HepG2 (cell line): ENCODE results near the gene JMJD8. TPM values are rescaled to one million over a fixed set of nuclear protein-coding genes. Genes with fewer than 3 reads are reported as not detected.

ENCODE experiments used
- AGO2 ChIP-seq: fragments of 200-400 bp; formaldehyde crosslinking; optimal IDR thresholded peaks from 2 replicates; pipeline ENCODE3; 2017; ENCODE audit warnings: mild to moderate bottlenecking, low read depth, low read length, moderate library complexity
- CAMTA2 ChIP-seq: sonication (generic); formaldehyde crosslinking; IDR thresholded peaks from 2 replicates; pipeline ENCODE4 v1.4.0; 2020; ENCODE audit warnings: mild to moderate bottlenecking, missing genetic modification reagents, borderline replicate concordance
- CC2D1A ChIP-seq: sonication (generic); formaldehyde crosslinking; IDR thresholded peaks from 2 replicates; pipeline ENCODE4 v1.8.1; 2023; ENCODE audit warnings: mild to moderate bottlenecking, missing genetic modification reagents
- EED ChIP-seq: sonication (generic); formaldehyde crosslinking; IDR thresholded peaks from 2 replicates; pipeline ENCODE4 v1.5.0; 2020; ENCODE audit warnings: mild to moderate bottlenecking, missing genetic modification reagents
- HNRNPK ChIP-seq: fragments of 200-400 bp; formaldehyde crosslinking; IDR thresholded peaks from 2 replicates; pipeline ENCODE4 v1.6.1; 2018; ENCODE audit warnings: low read length, low read depth, moderate library complexity, mild to moderate bottlenecking; ENCODE audit not compliant: poor library complexity, severe bottlenecking
- IRF2 ChIP-seq: IDR thresholded peaks from 2 replicates; pipeline ENCODE4 v1.6.1; 2018; ENCODE audit warnings: missing genetic modification reagents, missing compliant biosample characterization
- KMT2A ChIP-seq: sonication (generic); formaldehyde crosslinking; IDR thresholded peaks from 2 replicates; pipeline ENCODE4 v1.4.0; 2020; ENCODE audit warnings: missing genetic modification reagents
- MLLT10 ChIP-seq: sonication (generic); formaldehyde crosslinking; IDR thresholded peaks from 2 replicates; pipeline ENCODE4 v1.4.0; 2020; ENCODE audit warnings: missing genetic modification reagents
- MYC ChIP-seq: sonication (generic); formaldehyde crosslinking; IDR thresholded peaks from 2 replicates; pipeline ENCODE4 v1.9.0; 2021; ENCODE audit warnings: missing genetic modification reagents, borderline replicate concordance
- PHF8 ChIP-seq: sonication (generic); formaldehyde crosslinking; IDR thresholded peaks from 2 replicates; pipeline ENCODE4 v1.5.0; 2020; ENCODE audit warnings: missing genetic modification reagents
- PPARG ChIP-seq: conservative IDR thresholded peaks from 2 replicates; pipeline ENCODE4 v1.6.1; 2016; ENCODE audit warnings: missing biosample characterization, missing genetic modification reagents
- PRPF4 ChIP-seq: fragments of 200-400 bp; formaldehyde crosslinking; IDR thresholded peaks from 2 replicates; pipeline ENCODE4 v1.6.1; 2016; ENCODE audit warnings: low read length, low read depth; ENCODE audit not compliant: poor library complexity, severe bottlenecking
- TEAD3 ChIP-seq: optimal IDR thresholded peaks from 2 replicates; pipeline ENCODE3; 2016; ENCODE audit warnings: borderline replicate concordance
- TFE3 ChIP-seq: IDR thresholded peaks from 2 replicates; pipeline ENCODE4 v1.6.1; 2016
- ZC3H4 ChIP-seq: sonication (generic); formaldehyde crosslinking; IDR thresholded peaks from 2 replicates; pipeline ENCODE4 v1.4.0; 2020; ENCODE audit warnings: missing genetic modification reagents, borderline replicate concordance
- ZEB1 ChIP-seq: IDR thresholded peaks from 2 replicates; pipeline ENCODE4 v1.6.1; 2012; ENCODE audit warnings: mild to moderate bottlenecking, low read depth, inconsistent platforms; ENCODE audit not compliant: insufficient replicate concordance
- ZNF138 ChIP-seq: sonication (generic); formaldehyde crosslinking; IDR thresholded peaks from 2 replicates; pipeline ENCODE4 v1.5.0; 2020; ENCODE audit warnings: mild to moderate bottlenecking, low read depth, missing genetic modification reagents
- ZNF326 ChIP-seq: sonication (generic); formaldehyde crosslinking; IDR thresholded peaks from 2 replicates; pipeline ENCODE4 v1.4.0; 2020; ENCODE audit warnings: missing genetic modification reagents, borderline replicate concordance
- ZNF562 ChIP-seq: sonication (generic); formaldehyde crosslinking; IDR thresholded peaks from 2 replicates; pipeline ENCODE4 v1.8.0; 2022; ENCODE audit warnings: missing genetic modification reagents, borderline replicate concordance
- ZNF644 ChIP-seq: IDR thresholded peaks from 2 replicates; pipeline ENCODE4 v1.6.1; 2016; ENCODE audit warnings: low read depth
- ZNF775 ChIP-seq: sonication (generic); formaldehyde crosslinking; IDR thresholded peaks from 2 replicates; pipeline ENCODE4 v1.4.0; 2020; ENCODE audit warnings: missing genetic modification reagents, mild to moderate bottlenecking, moderate library complexity, borderline replicate concordance
- ZNF891 ChIP-seq: sonication (generic); formaldehyde crosslinking; IDR thresholded peaks from 2 replicates; pipeline ENCODE4 v1.5.0; 2020; ENCODE audit warnings: mild to moderate bottlenecking, missing genetic modification reagents
- polyA plus RNA-seq, 8 experiments: library from polyadenylated mRNA; depleted of rRNA in 3 of 8; stranded (reverse) in 7 of 8; unstranded in 1 of 8; fragments of >200 nt; fragmentation: Illumina TruSeq in 4 of 8; extraction: Trizol in 4 of 8; gene quantifications; 2 replicates each; pipeline versions ENCODE4 v1.2.1 to v1.2.3, GENCODE V29; 2011 to 2016; ENCODE audit warnings: low read depth in 4 of 8, missing spikeins in 1 of 8, mixed read lengths in 1 of 8; ENCODE audit not compliant: insufficient read depth in 1 of 8
- total RNA-seq, 5 experiments: library from RNA; depleted of rRNA; stranded (reverse); fragments of >200 nt; fragmentation: Illumina TruSeq; extraction: Trizol; gene quantifications; 2 replicates each; pipeline ENCODE4 v1.2.3, GENCODE V29; 2016; ENCODE audit warnings: low read depth in 1 of 5
- TF ChIP-seq, protein P1 (sequence below): sonication (generic); formaldehyde crosslinking; IDR thresholded peaks from 2 replicates; pipeline ENCODE4 v1.9.0; 2021; ENCODE audit warnings: missing genetic modification reagents, borderline replicate concordance
- TF ChIP-seq, protein P2 (sequence below): sonication (generic); formaldehyde crosslinking; IDR thresholded peaks from 2 replicates; pipeline ENCODE4 v1.4.0; 2020; ENCODE audit warnings: missing genetic modification reagents, borderline replicate concordance

The JMJD8 gene
- total and polyA plus RNA-seq, 2 of the 13 experiments (the other 11 are each of a cell fraction or from before 2014, with no cell fraction given): 2.6 to 11.8 TPM

DNA sequence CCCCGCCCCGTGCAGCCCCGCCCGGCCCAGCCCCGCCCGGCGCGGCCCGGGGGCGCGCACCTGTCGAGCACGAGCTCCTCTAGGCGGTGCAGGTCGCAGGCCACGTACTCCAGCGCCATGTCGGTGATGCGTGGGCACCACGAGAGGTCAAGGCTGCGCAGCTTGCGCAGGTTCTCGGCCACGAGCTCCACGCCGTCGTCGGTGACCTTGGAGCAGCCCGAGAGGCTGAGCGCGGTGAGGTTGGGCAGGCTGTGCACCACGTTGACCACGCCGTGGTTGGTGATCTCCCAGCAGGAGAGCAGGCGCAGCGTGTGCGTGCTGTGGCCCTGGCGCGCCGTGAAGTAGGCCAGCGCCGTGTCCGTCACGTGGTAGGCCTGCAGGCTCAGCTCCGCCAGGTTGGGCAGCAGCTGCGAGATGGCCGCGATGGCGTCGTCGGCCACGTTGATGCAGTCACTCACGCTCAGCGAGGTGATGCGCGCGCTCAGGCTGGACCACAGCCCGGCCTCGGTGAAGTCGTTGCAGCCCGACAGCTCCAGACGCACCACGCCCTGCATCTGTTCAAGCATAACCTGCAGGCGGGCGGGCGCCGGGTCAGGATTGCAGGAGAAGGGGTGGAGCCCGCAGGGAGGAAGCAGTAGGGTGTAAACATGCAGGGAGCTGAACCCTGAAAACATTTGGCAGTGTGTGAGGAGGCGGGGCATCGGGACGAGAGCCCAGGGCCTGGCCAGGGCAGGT lies 11.4 kb upstream of the JMJD8 start (continued):
- no peak for TF ChIP-seq PRPF4
- no peak for TF ChIP-seq ZNF891 (CRISPR knock-in tag)
- TF ChIP-seq ZC3H4 (CRISPR knock-in tag): no peak
- no peak for TF ChIP-seq ZNF562 (CRISPR knock-in tag)
- TF ChIP-seq HNRNPK: no peak
- no peak for TF ChIP-seq TEAD3 (CRISPR knock-in tag)
- peak; percentile 88; the same call in 1 of the 2 replicates for TF ChIP-seq EED (CRISPR knock-in tag)
- TF ChIP-seq, protein P1, sequence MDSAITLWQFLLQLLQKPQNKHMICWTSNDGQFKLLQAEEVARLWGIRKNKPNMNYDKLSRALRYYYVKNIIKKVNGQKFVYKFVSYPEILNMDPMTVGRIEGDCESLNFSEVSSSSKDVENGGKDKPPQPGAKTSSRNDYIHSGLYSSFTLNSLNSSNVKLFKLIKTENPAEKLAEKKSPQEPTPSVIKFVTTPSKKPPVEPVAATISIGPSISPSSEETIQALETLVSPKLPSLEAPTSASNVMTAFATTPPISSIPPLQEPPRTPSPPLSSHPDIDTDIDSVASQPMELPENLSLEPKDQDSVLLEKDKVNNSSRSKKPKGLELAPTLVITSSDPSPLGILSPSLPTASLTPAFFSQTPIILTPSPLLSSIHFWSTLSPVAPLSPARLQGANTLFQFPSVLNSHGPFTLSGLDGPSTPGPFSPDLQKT (CRISPR knock-in tag): no peak
- TF ChIP-seq ZEB1: no peak
- 0 out of 2 replicates have a peak, but pooled peaks have one; percentile 58 for TF ChIP-seq ZNF138 (CRISPR knock-in tag)
- no peak for TF ChIP-seq PPARG
- no peak for TF ChIP-seq KMT2A
- TF ChIP-seq ZNF644 (CRISPR knock-in tag): no peak
- TF ChIP-seq TFE3 (CRISPR knock-in tag): peak; percentile 52; the same call in 1 of the 2 replicates
- TF ChIP-seq PHF8 (CRISPR knock-in tag): no peak
- TF ChIP-seq, protein P2, sequence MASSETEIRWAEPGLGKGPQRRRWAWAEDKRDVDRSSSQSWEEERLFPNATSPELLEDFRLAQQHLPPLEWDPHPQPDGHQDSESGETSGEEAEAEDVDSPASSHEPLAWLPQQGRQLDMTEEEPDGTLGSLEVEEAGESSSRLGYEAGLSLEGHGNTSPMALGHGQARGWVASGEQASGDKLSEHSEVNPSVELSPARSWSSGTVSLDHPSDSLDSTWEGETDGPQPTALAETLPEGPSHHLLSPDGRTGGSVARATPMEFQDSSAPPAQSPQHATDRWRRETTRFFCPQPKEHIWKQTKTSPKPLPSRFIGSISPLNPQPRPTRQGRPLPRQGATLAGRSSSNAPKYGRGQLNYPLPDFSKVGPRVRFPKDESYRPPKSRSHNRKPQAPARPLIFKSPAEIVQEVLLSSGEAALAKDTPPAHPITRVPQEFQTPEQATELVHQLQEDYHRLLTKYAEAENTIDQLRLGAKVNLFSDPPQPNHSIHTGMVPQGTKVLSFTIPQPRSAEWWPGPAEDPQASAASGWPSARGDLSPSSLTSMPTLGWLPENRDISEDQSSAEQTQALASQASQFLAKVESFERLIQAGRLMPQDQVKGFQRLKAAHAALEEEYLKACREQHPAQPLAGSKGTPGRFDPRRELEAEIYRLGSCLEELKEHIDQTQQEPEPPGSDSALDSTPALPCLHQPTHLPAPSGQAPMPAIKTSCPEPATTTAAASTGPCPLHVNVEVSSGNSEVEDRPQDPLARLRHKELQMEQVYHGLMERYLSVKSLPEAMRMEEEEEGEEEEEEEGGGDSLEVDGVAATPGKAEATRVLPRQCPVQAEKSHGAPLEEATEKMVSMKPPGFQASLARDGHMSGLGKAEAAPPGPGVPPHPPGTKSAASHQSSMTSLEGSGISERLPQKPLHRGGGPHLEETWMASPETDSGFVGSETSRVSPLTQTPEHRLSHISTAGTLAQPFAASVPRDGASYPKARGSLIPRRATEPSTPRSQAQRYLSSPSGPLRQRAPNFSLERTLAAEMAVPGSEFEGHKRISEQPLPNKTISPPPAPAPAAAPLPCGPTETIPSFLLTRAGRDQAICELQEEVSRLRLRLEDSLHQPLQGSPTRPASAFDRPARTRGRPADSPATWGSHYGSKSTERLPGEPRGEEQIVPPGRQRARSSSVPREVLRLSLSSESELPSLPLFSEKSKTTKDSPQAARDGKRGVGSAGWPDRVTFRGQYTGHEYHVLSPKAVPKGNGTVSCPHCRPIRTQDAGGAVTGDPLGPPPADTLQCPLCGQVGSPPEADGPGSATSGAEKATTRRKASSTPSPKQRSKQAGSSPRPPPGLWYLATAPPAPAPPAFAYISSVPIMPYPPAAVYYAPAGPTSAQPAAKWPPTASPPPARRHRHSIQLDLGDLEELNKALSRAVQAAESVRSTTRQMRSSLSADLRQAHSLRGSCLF: no peak
- TF ChIP-seq AGO2: no peak
- no peak for TF ChIP-seq ZNF775 (CRISPR knock-in tag)
- TF ChIP-seq CC2D1A (CRISPR knock-in tag): no peak
- TF ChIP-seq IRF2 (CRISPR knock-in tag): peak; percentile 66; the same call in 1 of the 2 replicates
- 0 out of 2 replicates have a peak, but pooled peaks have one; percentile 42 for TF ChIP-seq CAMTA2 (CRISPR knock-in tag)
- TF ChIP-seq MLLT10 (CRISPR knock-in tag): no peak
- TF ChIP-seq MYC (CRISPR knock-in tag): peak; percentile 79
- no peak for TF ChIP-seq ZNF326 (CRISPR knock-in tag)
